Keratinocyte (primary cell): ENCODE data around the gene SLC22A31.

Source experiments
- EZH2 ChIP-seq: IDR thresholded peaks from one replicate; pipeline ENCODE4 v1.6.1; 2012; ENCODE audit warnings: inconsistent platforms, mild to moderate bottlenecking, low read length, moderate library complexity
- TF ChIP-seq, protein P1 (sequence below), 3 experiments: IDR thresholded peaks in 1 of 3; conservative IDR thresholded peaks in 1 of 3; optimal IDR thresholded peaks in 1 of 3; 2 replicates in 2 of 3; 3 replicates in 1 of 3; pipeline versions ENCODE3 to v1.5.1; 2011; ENCODE audit warnings: low read length in 3 of 3, mild to moderate bottlenecking in 3 of 3, moderate library complexity in 2 of 3, control low read depth in 1 of 3, inconsistent platforms in 1 of 3; ENCODE audit not compliant: insufficient read depth in 2 of 3; ENCODE audit errors: extremely low read depth in 1 of 3

DNA sequence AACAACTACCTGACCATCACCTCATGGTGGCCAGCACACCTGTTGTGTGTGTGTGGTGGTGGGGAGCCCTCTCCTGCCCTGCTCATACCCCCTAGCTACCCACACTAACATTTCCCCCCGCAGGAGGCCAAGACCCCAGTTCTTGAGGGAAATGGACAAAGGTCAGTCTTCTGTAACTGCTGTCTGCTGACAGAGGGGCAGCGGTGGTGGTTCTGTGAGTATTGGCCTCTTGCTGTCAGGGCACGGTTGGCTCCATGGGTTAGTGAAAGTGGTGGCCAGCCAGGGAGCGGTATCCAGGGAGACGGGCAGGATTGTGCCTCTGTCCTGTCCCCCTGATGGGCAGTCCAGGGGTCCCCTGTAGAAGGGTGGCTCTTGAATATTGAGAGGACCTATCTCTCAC lies 43.3 kb upstream of the SLC22A31 start:
- TF ChIP-seq, protein P1, sequence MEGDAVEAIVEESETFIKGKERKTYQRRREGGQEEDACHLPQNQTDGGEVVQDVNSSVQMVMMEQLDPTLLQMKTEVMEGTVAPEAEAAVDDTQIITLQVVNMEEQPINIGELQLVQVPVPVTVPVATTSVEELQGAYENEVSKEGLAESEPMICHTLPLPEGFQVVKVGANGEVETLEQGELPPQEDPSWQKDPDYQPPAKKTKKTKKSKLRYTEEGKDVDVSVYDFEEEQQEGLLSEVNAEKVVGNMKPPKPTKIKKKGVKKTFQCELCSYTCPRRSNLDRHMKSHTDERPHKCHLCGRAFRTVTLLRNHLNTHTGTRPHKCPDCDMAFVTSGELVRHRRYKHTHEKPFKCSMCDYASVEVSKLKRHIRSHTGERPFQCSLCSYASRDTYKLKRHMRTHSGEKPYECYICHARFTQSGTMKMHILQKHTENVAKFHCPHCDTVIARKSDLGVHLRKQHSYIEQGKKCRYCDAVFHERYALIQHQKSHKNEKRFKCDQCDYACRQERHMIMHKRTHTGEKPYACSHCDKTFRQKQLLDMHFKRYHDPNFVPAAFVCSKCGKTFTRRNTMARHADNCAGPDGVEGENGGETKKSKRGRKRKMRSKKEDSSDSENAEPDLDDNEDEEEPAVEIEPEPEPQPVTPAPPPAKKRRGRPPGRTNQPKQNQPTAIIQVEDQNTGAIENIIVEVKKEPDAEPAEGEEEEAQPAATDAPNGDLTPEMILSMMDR (optimal IDR thresholded peaks at IDR 0.05 in 1 of 3, IDR thresholded peaks at IDR 0.05 in 1 of 3, conservative IDR thresholded peaks at IDR 0.05 in 1 of 3; ENCODE audit: extremely low read depth in 1 of 3, insufficient read depth in 2 of 3, low read length in 3 of 3): no peak
- TF ChIP-seq EZH2: no peak
